Small intestine (tissue), 7 donors: ENCODE data around the gene PLXNA3. TPM values are rescaled to one million over a fixed set of nuclear protein-coding genes. Genes with fewer than 3 reads are reported as not detected.

Source experiments
- DNase-seq, 2 donors: peaks; one replicate each; pipeline versions ENCODE4 v3.0.0 to v3.0.0-alpha.2; 2013
- FAIRE-seq: peaks from 2 replicates; lab custom pipeline; 2012; peaks lifted over from hg19 to GRCh38; lab: Jason Lieb, UNC
- H3K27ac ChIP-seq, 3 donors: one replicate each; pipeline ENCODE4 v1.5.1; 2013; ENCODE audit warnings: low read length in 2 of 3, mild to moderate bottlenecking in 2 of 3, control low read depth in 1 of 3, inconsistent platforms in 1 of 3, low read depth in 1 of 3, moderate library complexity in 1 of 3
- H3K27me3 ChIP-seq, 3 donors: one replicate each; pipeline ENCODE4 v1.6.1; 2013; ENCODE audit warnings: low read length in 3 of 3, inconsistent platforms in 1 of 3; ENCODE audit not compliant: control insufficient read depth in 3 of 3, insufficient read depth in 3 of 3
- H3K36me3 ChIP-seq, 3 donors: one replicate each; pipeline ENCODE4 v1.6.1; 2013; ENCODE audit warnings: low read length in 3 of 3, inconsistent platforms in 1 of 3, low read depth in 1 of 3, mild to moderate bottlenecking in 1 of 3, moderate library complexity in 1 of 3; ENCODE audit not compliant: control insufficient read depth in 3 of 3, insufficient read depth in 2 of 3
- H3K4me1 ChIP-seq, 3 donors: one replicate each; pipeline ENCODE4 v1.6.1; 2013; ENCODE audit warnings: low read length in 2 of 3, inconsistent platforms in 1 of 3, low read depth in 1 of 3, mild to moderate bottlenecking in 1 of 3, moderate library complexity in 1 of 3; ENCODE audit not compliant: control insufficient read depth in 3 of 3, insufficient read depth in 2 of 3
- H3K4me3 ChIP-seq, 3 donors: one replicate each; pipeline ENCODE4 v1.5.1; 2013; ENCODE audit warnings: low read length in 3 of 3, control low read depth in 1 of 3, inconsistent platforms in 1 of 3, low read depth in 1 of 3, mild to moderate bottlenecking in 1 of 3, moderate library complexity in 1 of 3
- H3K9me3 ChIP-seq, 2 donors: one replicate each; pipeline ENCODE4 v1.6.1; 2013; ENCODE audit warnings: low read depth in 1 of 2, low read length in 1 of 2; ENCODE audit not compliant: control insufficient read depth in 2 of 2, insufficient read depth in 1 of 2
- WGBS, 3 donors: extraction: QIAGEN DNeasy Blood & Tissue Kit; methylation state at CpG; one replicate each; pipeline ENCODE4 v1.1.7; 2013; 5-methylcytosine and 5-hydroxymethylcytosine counted together
- polyA plus RNA-seq, 4 donors: library from polyadenylated mRNA; stranded (reverse) in 3 of 4; unstranded in 1 of 4; fragments of 200-250 nt in 3 of 4; fragments of 120-200 nt in 1 of 4; gene quantifications; one replicate each; pipeline versions ENCODE4 v1.2.1 to v1.2.3, GENCODE V29; 2013
- donor health status: healthy with polysubstance abuse.
- donor health status: control.
- donor health status: control.
- donor health status: Bipolar disorder and iron deficiency.
- donor health status: healthy.

PLXNA3 gene
- polyA plus RNA-seq, 4 donors: 3.2 to 30.1 (median 9.6) TPM

DNA sequence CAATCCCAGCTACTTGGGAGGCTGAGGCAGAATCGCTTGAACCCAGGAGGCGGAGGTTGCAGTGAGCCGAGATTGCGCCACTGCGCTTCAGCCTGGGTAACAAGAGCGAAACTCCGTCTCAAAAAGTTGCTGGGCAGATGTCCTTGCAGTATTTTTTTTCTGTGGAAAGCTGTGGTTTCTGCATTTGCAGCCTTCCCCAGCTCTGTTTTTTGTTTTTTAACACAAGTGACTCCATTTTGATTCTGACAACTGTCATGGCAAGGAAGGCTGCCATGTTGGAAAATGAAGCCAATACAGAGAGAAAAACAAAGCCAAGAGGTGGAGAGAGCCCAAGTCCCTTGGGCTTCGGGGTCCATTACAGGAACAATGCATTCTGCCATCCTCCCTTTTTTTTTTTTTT, 44.0 kb downstream of the PLXNA3 start:
- FAIRE-seq: no peak
- Histone ChIP-seq H3K4me3 (no peak overlapping the region), H3K27ac (no peak overlapping the region), H3K36me3 (peaks cover 0 to 19% (median 0%) of the 10 kb centered on the region in 3 donors), H3K9me3 (no peaks in the 10 kb centered on the region), H3K27me3 (no peaks in the 10 kb centered on the region), H3K4me1 (no peaks in the 10 kb centered on the region)
- no peak for DNase-seq
- 81 to 87% (median 83%) methylated on average over 8 of the region's 8 CpGs for WGBS, 3 donors

DNA sequence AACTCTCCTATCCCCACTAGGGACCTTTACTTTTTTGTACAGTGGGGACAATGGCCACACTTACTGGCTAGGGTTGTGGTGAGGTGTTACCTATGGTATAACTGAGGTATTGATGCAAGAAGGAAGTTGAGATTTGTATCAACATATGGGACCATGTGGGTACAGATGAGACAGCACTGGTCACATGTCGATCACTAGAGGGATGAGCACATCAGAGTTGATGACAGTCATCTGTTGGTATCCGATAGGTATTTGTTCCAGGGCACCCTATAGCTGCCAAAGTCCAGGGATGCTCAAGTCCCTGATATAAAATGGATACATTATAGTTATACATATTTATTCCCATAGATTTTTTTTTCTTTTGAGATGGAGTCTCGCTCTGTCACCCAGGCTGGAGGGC, 44.9 kb downstream of the PLXNA3 start:
- Histone ChIP-seq H3K36me3 (peaks cover 0 to 28% (median 2%) of the 10 kb centered on the region in 3 donors), H3K4me3 (no peak overlapping the region), H3K27ac (no peak overlapping the region), H3K9me3 (no peaks in the 10 kb centered on the region), H3K27me3 (no peaks in the 10 kb centered on the region), H3K4me1 (no peaks in the 10 kb centered on the region)
- WGBS, 3 donors: 71 to 83% (median 83%) methylated on average over 3 of the region's 3 CpGs
- DNase-seq (no peak), FAIRE-seq (no peak)

DNA sequence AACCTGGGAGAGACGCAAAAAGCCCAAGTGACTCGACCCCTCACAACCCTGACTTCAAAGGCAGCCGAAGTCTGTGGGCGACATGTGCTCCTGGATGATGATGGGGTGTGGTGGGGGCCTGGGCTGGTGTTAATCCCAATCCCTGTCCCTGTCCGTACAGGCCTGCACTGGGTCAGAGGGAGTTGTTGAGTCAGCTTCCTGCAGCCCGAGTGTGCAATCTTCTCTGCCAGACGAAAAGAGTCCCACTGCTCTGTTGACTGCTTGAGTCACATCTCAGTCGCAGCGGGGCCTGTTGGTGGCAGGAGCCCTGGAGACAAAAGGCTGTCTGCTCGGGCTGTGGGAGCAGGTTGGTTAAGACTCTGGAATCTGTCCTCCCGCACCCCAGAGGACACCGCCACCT, 47.7 kb downstream of the PLXNA3 start:
- Histone ChIP-seq H3K27ac (no peak overlapping the region), H3K4me1 (no peaks in the 10 kb centered on the region), H3K4me3 (no peak overlapping the region), H3K36me3 (peaks cover 1 to 46% (median 2%) of the 10 kb centered on the region in 3 donors), H3K9me3 (no peaks in the 10 kb centered on the region), H3K27me3 (no peaks in the 10 kb centered on the region)
- DNase-seq (no peak), FAIRE-seq (no peak)
- WGBS, 3 donors: 84 to 88% (median 86%) methylated on average over 11 to 12 of the region's 12 CpGs

DNA sequence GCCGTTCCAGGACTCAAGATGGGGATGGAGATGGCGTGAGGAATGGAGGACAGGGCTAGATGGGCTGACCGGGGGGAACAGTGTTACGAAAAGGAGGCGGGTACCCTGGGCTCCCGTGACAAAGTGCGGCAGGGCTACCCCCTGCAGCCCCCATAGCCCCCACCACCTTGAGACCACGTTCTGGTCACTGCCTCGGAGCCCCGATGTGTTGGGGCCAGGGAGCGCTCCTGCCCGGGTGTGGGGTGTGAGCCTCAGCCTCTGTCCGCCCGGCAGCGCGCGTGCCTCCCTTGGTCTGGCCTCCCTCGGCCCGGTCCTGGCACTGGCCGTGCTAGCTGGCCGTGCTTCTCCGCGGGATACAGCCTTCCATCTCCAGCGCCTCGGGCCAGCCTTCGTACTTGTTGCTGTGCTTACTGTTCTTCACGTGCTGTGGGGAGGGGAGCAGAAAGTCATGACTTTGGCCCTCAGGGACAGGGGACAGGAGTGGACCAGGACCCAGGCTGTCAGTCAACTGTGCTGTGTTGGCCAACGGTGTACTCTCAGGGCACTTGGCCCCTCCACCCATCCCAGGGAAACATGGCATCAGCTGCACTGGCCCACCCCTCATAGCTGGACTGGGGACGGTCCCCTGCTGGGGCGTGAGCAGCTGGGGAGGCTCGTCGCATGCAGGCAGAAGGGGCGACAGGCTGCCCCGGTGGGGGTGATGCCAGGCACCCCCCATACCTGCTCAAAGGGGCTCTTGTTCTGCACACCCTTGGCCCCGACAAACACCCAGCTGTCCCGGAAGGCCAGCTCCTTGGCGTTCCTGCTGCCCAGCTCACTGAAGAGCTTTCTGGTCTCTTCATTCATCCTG, 48.6 kb downstream of the PLXNA3 start:
- FAIRE-seq: no peak
- no peaks in the 10 kb centered on the region for H3K4me1 ChIP-seq
- H3K9me3 ChIP-seq: no peaks in the 10 kb centered on the region
- no peak overlapping the region for H3K4me3 ChIP-seq
- H3K27ac ChIP-seq: no peak overlapping the region
- WGBS, 3 donors: 90 to 94% (median 93%) methylated on average over 24 to 37 of the region's 37 CpGs
- H3K27me3 ChIP-seq: no peaks in the 10 kb centered on the region
- no peak for DNase-seq
- peaks cover 1 to 52% (median 2%) of the 10 kb centered on the region in 3 donors for H3K36me3 ChIP-seq

DNA sequence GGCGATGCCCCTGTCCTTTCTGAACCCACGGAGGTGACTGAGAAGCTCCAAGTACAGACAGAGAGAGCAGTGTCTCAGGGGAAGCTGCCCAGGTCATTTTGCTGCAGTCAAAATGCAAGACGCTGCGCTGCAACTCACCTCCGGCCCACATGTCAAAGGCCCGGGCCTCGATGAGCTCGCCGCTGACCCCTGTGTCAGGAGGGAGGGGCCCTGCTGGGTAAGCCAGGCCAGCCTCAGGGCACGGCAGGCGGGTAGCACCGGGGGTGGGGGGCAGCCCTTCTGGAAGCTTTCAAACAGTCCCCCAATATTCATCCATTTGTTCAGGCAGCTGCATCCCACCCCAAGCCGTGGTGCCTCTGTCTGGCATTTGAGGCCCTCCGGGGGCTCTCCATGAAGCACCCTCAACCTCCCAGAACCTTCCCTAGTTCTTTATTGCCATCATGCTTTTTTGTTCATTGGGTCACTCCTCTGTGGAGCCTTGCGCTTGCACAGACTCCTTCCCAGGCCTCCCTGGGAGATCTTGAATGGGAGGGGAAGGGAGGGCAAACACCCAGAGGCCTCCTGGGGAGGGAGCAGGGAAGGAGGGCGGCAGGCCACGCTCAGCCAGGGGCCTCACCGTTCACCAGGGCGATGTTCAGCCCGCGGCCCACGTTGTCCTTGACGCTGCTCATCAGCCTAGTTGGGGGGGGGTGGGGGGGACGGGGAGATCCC, 49.7 kb downstream of the PLXNA3 start:
- Histone ChIP-seq H3K36me3 (peaks cover 1 to 60% (median 2%) of the 10 kb centered on the region in 3 donors), H3K4me3 (no peak overlapping the region), H3K4me1 (no peaks in the 10 kb centered on the region), H3K9me3 (no peaks in the 10 kb centered on the region), H3K27ac (no peak overlapping the region), H3K27me3 (no peaks in the 10 kb centered on the region)
- DNase-seq: no peak
- no peak for FAIRE-seq
- WGBS, 3 donors: 82 to 89% (median 87%) methylated on average over 13 to 24 of the region's 24 CpGs

DNA sequence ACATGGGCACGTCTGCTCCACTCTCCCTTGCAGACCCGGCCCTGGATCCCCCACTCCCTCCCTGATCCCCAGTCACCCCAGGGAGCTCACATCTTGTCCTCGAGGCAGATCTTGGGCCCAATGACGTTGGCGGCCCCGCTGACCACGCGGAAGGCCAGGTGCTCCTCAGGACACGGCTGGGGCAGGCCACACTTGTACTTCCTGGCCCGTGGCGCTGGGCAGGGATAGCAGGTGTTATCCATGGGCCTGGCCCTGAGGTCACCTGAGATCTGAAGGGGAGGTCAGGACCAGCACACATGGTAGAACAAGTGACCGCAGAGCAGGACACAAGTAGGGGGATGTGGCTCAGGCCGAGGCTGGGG, 50.3 kb downstream of the PLXNA3 start:
- Histone ChIP-seq H3K36me3 (peaks cover 1 to 65% (median 2%) of the 10 kb centered on the region in 3 donors), H3K9me3 (no peaks in the 10 kb centered on the region), H3K27me3 (no peaks in the 10 kb centered on the region), H3K27ac (no peak overlapping the region), H3K4me3 (no peak overlapping the region), H3K4me1 (no peaks in the 10 kb centered on the region)
- DNase-seq (no peak), FAIRE-seq (no peak)
- 88 to 93% (median 92%) methylated on average over 12 to 13 of the region's 13 CpGs for WGBS, 3 donors

DNA sequence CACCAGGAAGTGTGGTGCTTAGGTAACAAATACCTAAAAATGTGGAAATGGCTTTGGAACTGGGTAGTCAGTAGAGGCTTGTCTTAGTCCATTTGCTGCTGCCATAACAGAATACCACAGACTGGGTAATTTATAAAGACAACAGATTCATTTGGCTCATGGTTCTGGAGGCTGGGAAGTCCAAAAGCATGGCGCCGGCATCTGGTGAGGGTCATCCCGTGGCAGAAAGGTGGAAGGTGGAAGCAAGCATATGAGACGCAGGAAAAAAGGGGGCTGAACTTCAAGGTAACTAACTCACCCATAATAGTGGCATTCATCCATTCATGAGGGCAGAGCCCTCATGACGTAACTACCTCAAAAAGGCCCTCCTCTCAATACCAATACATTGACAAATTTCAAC, 51.4 kb downstream of the PLXNA3 start:
- DNase-seq (no peak), FAIRE-seq (no peak)
- no peaks in the 10 kb centered on the region for H3K27me3 ChIP-seq
- H3K36me3 ChIP-seq: peaks cover 1 to 68% (median 2%) of the 10 kb centered on the region in 3 donors
- H3K4me3 ChIP-seq: no peak overlapping the region
- 96 to 98% (median 97%) methylated on average over 5 of the region's 5 CpGs for WGBS, 3 donors
- no peaks in the 10 kb centered on the region for H3K4me1 ChIP-seq
- H3K9me3 ChIP-seq: no peaks in the 10 kb centered on the region
- H3K27ac ChIP-seq: no peak overlapping the region

DNA sequence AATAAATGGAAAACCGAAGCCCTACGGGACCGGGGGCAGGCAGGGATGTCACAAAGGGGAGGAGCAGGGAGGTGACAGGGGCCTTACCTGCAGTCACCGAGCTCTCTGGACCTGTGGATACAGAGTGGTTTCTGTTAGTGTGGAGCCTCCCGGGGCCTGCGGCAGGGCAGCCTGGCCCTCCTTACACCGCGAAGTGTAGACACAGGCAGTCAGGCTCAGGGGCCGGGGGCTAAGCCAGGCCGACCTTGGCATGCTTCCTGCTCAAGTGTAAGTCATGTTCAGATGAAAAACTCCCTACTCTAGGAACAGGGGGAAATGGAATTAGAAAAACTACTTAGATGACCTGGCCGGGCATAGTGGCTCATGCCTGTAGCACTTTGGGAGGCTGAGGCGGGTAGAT, 53.7 kb downstream of the PLXNA3 start:
- Histone ChIP-seq H3K9me3 (no peaks in the 10 kb centered on the region), H3K27me3 (no peaks in the 10 kb centered on the region), H3K36me3 (peaks cover 1 to 52% (median 2%) of the 10 kb centered on the region in 3 donors), H3K4me1 (peaks cover 0 to 4% (median 0%) of the 10 kb centered on the region in 3 donors), H3K4me3 (no peak overlapping the region), H3K27ac (no peak overlapping the region)
- DNase-seq (no peak), FAIRE-seq (no peak)
- WGBS, 3 donors: 76 to 86% (median 85%) methylated on average over 10 to 12 of the region's 12 CpGs
